Measurements from ENCODE around the gene GJC2. TPM values are rescaled to one million over a fixed set of nuclear protein-coding genes. Genes with fewer than 3 reads are reported as not detected.

GJC2 gene
- total RNA-seq, 1 donor: 0.84 TPM

DNA sequence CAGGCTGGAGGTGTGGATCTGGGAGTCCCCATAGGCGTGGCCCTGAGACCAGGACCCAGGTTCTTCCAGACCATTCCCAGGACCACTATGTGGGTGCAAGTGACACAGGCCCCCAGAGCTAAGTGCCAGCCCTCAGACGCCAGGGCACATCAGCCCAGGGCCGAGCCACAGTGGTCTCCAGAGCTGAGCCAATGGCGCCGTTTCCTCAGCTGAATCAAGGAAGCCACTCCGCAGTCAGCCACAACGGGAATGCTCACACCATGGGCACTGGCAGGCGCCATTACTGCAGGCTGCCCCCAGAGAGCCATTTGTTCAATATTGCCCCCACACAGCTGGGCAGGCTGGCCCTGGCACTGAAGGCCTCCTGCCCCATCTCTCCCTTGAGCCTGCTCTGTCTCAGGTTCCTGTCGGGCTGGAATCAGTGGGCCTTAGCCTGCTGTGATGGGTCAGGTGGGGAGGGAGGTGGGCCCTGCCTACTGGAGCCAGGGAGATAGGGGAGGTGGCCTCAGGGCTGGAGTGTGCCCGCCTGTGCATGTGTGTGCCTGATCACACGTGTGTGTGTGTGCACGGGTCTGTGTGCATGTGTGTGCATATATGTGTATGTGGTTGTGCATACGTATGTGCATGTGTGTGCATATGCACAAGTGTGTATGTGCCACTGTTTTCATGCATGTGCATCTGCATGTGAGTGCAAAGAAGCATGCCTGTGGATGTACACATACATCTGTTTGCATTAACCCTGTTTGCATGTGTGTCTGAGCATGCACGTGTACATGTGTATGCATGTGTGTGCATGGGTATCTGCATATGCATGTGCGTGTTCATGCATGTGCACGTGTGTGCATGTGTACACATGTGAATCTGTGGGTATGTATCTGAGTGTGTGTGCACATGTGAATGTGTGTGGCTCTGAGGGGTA is 6.1 kb downstream of the GJC2 start:
- H3K27me3 ChIP-seq (ENCODE audit: insufficient read depth, low read length): no peaks in the 10 kb centered on the region
- no peaks in the 10 kb centered on the region for H3K9me3 ChIP-seq (ENCODE audit: low read depth, low read length)
- no peaks in the 10 kb centered on the region for H3K4me1 ChIP-seq (ENCODE audit: insufficient read depth, low read length)
- H3K4me3 ChIP-seq (ENCODE audit: low read length): no peak overlapping the region

DNA sequence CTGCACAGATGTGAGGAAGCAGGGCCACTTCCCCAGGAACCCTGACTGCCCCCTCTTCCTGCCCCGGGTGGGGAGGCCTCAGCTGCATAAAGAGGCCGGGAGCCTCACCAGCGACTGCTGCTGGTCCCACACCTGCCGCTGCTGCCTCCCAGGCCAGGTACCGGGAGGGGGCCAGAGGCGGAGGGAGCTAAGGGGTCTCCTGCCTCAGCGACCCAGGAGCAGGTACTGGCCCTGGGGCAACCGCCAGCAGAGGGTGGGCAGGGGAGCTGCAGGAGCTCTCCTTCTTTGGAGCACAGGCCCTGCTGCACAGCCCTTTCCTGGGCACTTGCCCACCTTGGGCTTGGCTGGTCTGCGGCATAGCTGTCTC is 6.8 kb downstream of the GJC2 start:
- Histone ChIP-seq H3K27me3 (ENCODE audit: insufficient read depth, low read length) (no peaks in the 10 kb centered on the region), H3K4me3 (ENCODE audit: low read length) (no peak overlapping the region), H3K4me1 (ENCODE audit: insufficient read depth, low read length) (no peaks in the 10 kb centered on the region), H3K9me3 (ENCODE audit: low read depth, low read length) (no peaks in the 10 kb centered on the region)

GRCh38 chr1:228156941-228157728 is 7.4 kb downstream of the GJC2 start:
- no peak overlapping the region for H3K4me3 ChIP-seq (ENCODE audit: low read length)
- H3K27me3 ChIP-seq (ENCODE audit: insufficient read depth, low read length): no peaks in the 10 kb centered on the region
- H3K9me3 ChIP-seq (ENCODE audit: low read depth, low read length): no peaks in the 10 kb centered on the region
- peaks cover 5% of the 10 kb centered on the region for H3K4me1 ChIP-seq (ENCODE audit: insufficient read depth, low read length)

GRCh38 chr1:228157729-228158126 is 8.0 kb downstream of the GJC2 start:
- peaks cover 11% of the 10 kb centered on the region for H3K4me1 ChIP-seq (ENCODE audit: insufficient read depth, low read length)
- no peak overlapping the region for H3K4me3 ChIP-seq (ENCODE audit: low read length)
- no peaks in the 10 kb centered on the region for H3K9me3 ChIP-seq (ENCODE audit: low read depth, low read length)
- H3K27me3 ChIP-seq (ENCODE audit: insufficient read depth, low read length): no peaks in the 10 kb centered on the region

DNA sequence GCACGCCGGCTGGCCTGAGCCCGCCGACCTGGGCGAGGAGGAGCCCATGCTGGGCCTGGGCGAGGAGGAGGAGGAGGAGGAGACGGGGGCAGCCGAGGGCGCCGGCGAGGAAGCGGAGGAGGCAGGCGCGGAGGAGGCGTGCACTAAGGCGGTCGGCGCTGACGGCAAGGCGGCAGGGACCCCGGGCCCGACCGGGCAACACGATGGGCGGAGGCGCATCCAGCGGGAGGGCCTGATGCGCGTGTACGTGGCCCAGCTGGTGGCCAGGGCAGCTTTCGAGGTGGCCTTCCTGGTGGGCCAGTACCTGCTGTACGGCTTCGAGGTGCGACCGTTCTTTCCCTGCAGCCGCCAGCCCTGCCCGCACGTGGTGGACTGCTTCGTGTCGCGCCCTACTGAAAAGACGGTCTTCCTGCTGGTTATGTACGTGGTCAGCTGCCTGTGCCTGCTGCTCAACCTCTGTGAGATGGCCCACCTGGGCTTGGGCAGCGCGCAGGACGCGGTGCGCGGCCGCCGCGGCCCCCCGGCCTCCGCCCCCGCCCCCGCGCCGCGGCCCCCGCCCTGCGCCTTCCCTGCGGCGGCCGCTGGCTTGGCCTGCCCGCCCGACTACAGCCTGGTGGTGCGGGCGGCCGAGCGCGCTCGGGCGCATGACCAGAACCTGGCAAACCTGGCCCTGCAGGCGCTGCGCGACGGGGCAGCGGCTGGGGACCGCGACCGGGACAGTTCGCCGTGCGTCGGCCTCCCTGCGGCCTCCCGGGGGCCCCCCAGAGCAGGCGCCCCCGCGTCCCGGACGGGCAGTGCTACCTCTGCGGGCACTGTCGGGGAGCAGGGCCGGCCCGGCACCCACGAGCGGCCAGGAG is 8.6 kb downstream of the GJC2 start:
- Histone ChIP-seq H3K27me3 (ENCODE audit: insufficient read depth, low read length) (no peaks in the 10 kb centered on the region), H3K4me3 (ENCODE audit: low read length) (no peak overlapping the region), H3K9me3 (ENCODE audit: low read depth, low read length) (no peaks in the 10 kb centered on the region), H3K4me1 (ENCODE audit: insufficient read depth, low read length) (peaks cover 18% of the 10 kb centered on the region)

GRCh38 chr1:228159008-228159665 is 9.4 kb downstream of the GJC2 start:
- no peaks in the 10 kb centered on the region for H3K27me3 ChIP-seq (ENCODE audit: insufficient read depth, low read length)
- H3K9me3 ChIP-seq (ENCODE audit: low read depth, low read length): no peaks in the 10 kb centered on the region
- H3K4me3 ChIP-seq (ENCODE audit: low read length): no peak overlapping the region
- H3K4me1 ChIP-seq (ENCODE audit: insufficient read depth, low read length): peaks cover 20% of the 10 kb centered on the region

DNA sequence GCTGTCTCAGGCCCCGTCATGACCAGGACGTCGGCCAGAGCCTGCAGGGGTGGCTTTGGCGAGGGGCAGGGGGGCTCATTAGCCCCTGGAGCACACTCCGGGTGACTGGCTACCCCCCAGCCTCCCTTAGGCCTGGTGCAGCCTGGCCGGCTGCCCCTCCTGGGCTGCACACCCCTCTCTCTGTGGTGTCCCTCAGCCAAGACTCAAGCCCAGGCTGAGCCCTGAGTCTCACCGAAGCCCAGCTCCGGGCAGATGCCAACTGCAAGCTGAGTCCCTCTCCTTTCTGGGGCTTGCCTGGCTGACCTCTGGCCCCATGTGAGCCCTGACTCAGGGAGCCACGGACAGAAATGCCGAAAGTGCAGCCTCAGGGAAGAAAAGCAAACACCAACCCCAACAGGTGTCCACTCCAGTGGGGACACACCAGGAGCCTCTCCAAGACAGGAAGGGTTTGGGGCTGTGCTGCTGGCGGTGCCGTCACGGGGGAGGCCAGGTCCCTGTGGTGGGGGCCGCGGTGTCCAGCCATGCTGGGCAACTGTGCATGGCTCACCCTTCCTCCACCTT is 10.6 kb downstream of the GJC2 start:
- Histone ChIP-seq H3K9me3 (ENCODE audit: low read depth, low read length) (no peaks in the 10 kb centered on the region), H3K4me1 (ENCODE audit: insufficient read depth, low read length) (peaks cover 31% of the 10 kb centered on the region)

DNA sequence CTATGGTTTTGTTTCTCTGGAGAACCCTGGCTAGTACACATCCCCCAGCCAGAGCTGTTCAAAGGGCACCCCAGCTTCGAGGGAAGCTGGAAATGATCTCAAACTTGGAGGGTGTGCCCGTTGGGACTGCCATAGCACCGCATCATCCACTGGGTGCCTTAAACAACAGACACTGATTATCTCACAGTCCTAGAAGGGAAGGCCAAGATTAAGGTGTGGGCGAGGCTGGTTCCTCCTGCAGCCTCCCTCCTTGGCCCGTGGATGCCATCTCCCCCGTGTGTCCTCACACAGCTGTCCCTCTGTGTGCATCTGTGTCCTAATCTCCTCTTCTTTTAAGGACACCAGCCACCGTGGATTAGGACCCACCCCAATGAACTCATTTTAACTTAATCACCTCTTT is 11.6 kb downstream of the GJC2 start:
- no peaks in the 10 kb centered on the region for H3K9me3 ChIP-seq (ENCODE audit: low read depth, low read length)
- no peaks in the 10 kb centered on the region for H3K27me3 ChIP-seq (ENCODE audit: insufficient read depth, low read length)
- H3K4me3 ChIP-seq (ENCODE audit: low read length): no peak overlapping the region
- peaks cover 33% of the 10 kb centered on the region for H3K4me1 ChIP-seq (ENCODE audit: insufficient read depth, low read length)

More for the DNA sequence above, 10.6 kb downstream of the GJC2 start:
- no peak overlapping the region for H3K4me3 ChIP-seq (ENCODE audit: low read length)
- H3K27me3 ChIP-seq (ENCODE audit: insufficient read depth, low read length): no peaks in the 10 kb centered on the region

DNA sequence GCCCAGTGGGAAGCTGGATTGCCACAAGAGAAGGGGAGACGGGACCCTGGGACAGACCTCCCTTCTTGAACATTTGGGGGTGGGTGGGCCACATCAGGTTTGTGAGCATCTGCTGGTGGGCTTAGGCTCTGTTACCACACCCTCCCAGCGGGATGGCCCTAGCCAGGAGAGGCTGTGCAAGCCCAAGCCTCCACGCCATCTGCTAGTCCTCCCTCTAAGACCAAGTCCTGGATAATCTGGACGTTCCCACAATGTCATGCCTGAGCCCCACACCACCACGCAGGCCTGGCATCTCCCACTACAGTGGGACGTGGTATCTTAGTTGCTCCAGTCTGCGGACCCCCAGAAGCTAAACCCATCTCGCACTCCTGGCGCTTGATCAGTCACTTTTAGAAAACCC is 12.1 kb downstream of the GJC2 start:
- Histone ChIP-seq H3K27me3 (ENCODE audit: insufficient read depth, low read length) (no peaks in the 10 kb centered on the region), H3K4me3 (ENCODE audit: low read length) (no peak overlapping the region), H3K4me1 (ENCODE audit: insufficient read depth, low read length) (peaks cover 38% of the 10 kb centered on the region), H3K9me3 (ENCODE audit: low read depth, low read length) (no peaks in the 10 kb centered on the region)

DNA sequence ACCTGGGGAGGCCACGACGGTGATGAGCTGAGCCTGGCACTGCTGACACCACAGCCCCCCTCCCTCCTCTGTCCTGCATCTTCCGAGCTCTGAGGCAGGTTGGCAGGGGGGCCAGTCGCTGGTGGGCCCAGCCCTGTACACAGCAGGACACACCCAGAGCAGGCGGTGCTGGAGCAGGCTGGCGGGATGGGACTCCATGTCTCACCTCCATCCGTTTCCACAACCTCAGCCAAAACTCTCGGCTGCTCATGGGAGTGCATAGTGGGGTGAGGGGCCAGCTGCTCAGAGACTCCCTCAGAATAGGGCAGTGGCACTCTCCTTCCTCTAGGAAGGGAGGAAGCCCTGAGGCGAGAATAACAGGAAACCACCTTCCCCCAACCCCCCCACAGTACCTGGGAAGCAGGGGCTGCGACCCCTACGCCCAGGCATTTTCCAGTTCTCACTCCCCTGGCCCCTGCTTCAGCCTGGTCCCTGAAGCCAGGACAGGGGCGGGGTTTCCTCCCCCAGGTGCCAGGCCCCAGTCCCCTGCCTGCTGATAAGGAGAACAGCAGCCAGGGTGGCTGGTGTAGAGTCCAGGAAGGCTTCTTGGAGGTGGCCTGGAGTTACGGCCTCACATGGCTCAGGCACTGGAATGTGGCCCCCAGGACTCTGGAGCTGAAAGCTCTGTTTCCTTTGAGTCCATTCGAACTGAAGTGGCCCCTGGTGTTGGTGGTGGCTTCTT is 12.7 kb downstream of the GJC2 start:
- peaks cover 40% of the 10 kb centered on the region for H3K4me1 ChIP-seq (ENCODE audit: insufficient read depth, low read length)
- H3K27me3 ChIP-seq (ENCODE audit: insufficient read depth, low read length): no peaks in the 10 kb centered on the region
- no peaks in the 10 kb centered on the region for H3K9me3 ChIP-seq (ENCODE audit: low read depth, low read length)
- no peak overlapping the region for H3K4me3 ChIP-seq (ENCODE audit: low read length)

DNA sequence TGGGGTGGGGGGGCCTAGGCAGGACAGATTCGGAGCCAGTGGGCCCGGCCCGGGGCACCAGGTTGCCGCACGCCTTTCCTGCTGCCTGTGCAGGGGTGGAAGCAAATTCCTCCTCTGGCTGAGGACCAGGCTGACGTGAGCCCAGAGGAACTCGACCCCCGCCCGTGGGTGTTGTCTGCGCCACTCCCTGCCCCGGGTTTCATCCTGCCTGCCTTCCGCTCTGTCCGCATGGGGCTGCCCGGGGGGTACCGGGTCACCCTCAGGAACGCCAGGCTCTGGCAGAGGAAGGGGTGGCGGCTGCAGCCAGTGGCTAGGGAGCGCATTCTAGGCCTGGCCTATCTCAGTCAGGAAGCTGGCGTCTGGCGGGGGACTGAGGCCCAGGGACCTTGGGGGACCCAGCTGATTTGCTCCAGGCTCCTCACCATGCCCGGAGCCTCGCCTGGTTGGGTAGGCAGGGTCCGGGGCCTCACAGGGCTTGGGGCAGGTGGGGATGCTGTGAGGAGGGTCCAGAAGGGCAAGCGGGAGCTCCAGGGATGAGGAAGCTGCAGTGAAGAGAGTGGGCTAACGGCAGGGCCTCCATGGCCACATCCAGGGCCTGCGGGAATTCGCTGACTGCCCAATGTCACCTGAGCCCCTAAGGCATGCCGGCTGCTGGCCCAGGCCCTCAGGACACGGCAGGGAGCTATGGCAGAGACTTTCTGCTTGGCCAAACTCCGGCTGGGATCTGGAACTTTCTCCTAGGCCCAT is 13.4 kb downstream of the GJC2 start:
- Histone ChIP-seq H3K27me3 (ENCODE audit: insufficient read depth, low read length) (no peaks in the 10 kb centered on the region), H3K9me3 (ENCODE audit: low read depth, low read length) (no peaks in the 10 kb centered on the region), H3K4me1 (ENCODE audit: insufficient read depth, low read length) (peaks cover 40% of the 10 kb centered on the region), H3K4me3 (ENCODE audit: low read length) (no peak overlapping the region)

- H3K9me3 ChIP-seq (ENCODE audit: low read depth, low read length): no peaks in the 10 kb centered on the region
- H3K4me3 ChIP-seq (ENCODE audit: low read length): no peak overlapping the region
- peaks cover 40% of the 10 kb centered on the region for H3K4me1 ChIP-seq (ENCODE audit: insufficient read depth, low read length)
- H3K27me3 ChIP-seq (ENCODE audit: insufficient read depth, low read length): no peaks in the 10 kb centered on the region
Observed at GRCh38 chr1:228163776-228164519, 14.2 kb downstream of the GJC2 start.

Measured in mononuclear cell (primary cell).